RPMI8226 (cell line): Measurements from ENCODE around the gene EHD4.
A peak's percentile ranks its signal among the peaks of the same experiment; 100 is the strongest.

ENCODE experiments used
- DNase-seq: peaks from one replicate; pipeline ENCODE4 v3.0.0-alpha.2; 2015

The EHD4 gene

GRCh38 chr15:41892621-41893421 is 79.5 kb downstream of the EHD4 start:
- peak; percentile 36 for DNase-seq

GRCh38 chr15:41891946-41892345 is 80.4 kb downstream of the EHD4 start:
- no peak for DNase-seq

- DNase-seq = no peak
These were observed 81.1 kb downstream of the EHD4 start for GRCh38 chr15:41891226-41891625.

- DNase-seq = no peak
These were observed 82.2 kb downstream of the EHD4 start for GRCh38 chr15:41890050-41890690.

GRCh38 chr15:41888662-41889253 is 83.6 kb downstream of the EHD4 start:
- peak; percentile 31 for DNase-seq

- DNase-seq = no peak
These were observed 84.5 kb downstream of the EHD4 start for GRCh38 chr15:41887893-41888292.

- DNase-seq = no peak
These were observed 85.2 kb downstream of the EHD4 start for GRCh38 chr15:41887161-41887560.

- DNase-seq = no peak
These were observed 85.6 kb downstream of the EHD4 start for GRCh38 chr15:41886741-41887140.

- no peak for DNase-seq
These were observed 86.5 kb downstream of the EHD4 start for GRCh38 chr15:41885841-41886240.

- DNase-seq = no peak
These were observed 87.0 kb downstream of the EHD4 start for GRCh38 chr15:41885321-41885720.

- DNase-seq = no peak
These were observed 87.9 kb downstream of the EHD4 start for GRCh38 chr15:41884458-41884857.

GRCh38 chr15:41883484-41883825 is 88.9 kb downstream of the EHD4 start:
- no peak for DNase-seq

GRCh38 chr15:41882689-41883483 is 89.5 kb downstream of the EHD4 start:
- DNase-seq = peak; percentile 60

- no peak for DNase-seq
These were observed 90.3 kb downstream of the EHD4 start for GRCh38 chr15:41881920-41882688.

- DNase-seq = no peak
These were observed 90.8 kb downstream of the EHD4 start for GRCh38 chr15:41881550-41881919.

GRCh38 chr15:41881086-41881485 is 91.3 kb downstream of the EHD4 start:
- no peak for DNase-seq

- DNase-seq = no peak
These were observed 92.0 kb downstream of the EHD4 start for GRCh38 chr15:41880156-41880877.

- no peak for DNase-seq
These were observed 93.0 kb downstream of the EHD4 start for GRCh38 chr15:41879321-41879845.

- no peak for DNase-seq
These were observed 94.0 kb downstream of the EHD4 start for GRCh38 chr15:41878355-41878699.

- no peak for DNase-seq
These were observed 94.6 kb downstream of the EHD4 start for GRCh38 chr15:41877631-41878354.

GRCh38 chr15:41876689-41877088 is 95.7 kb downstream of the EHD4 start:
- peak; percentile 83 for DNase-seq
